Measurements from ENCODE around the gene ARF1.
"Not testable (repeated sequence)": the region's sequence is repeated elsewhere in the genome, so short reads cannot be mapped to it uniquely, and the experiment has no call there.

The ARF1 gene

GRCh38 chr1:228102791-228103620, 20.5 kb downstream of the ARF1 start, which contains the start of gene C1orf35:
TSS of gene C1orf35 (minus strand) at chr1:228103325. CDS start at chr1:228103227, 98 bp downstream.
- DNase-seq (ENCODE audit: low read depth, low spot score), result peak; percentile 75

DNA sequence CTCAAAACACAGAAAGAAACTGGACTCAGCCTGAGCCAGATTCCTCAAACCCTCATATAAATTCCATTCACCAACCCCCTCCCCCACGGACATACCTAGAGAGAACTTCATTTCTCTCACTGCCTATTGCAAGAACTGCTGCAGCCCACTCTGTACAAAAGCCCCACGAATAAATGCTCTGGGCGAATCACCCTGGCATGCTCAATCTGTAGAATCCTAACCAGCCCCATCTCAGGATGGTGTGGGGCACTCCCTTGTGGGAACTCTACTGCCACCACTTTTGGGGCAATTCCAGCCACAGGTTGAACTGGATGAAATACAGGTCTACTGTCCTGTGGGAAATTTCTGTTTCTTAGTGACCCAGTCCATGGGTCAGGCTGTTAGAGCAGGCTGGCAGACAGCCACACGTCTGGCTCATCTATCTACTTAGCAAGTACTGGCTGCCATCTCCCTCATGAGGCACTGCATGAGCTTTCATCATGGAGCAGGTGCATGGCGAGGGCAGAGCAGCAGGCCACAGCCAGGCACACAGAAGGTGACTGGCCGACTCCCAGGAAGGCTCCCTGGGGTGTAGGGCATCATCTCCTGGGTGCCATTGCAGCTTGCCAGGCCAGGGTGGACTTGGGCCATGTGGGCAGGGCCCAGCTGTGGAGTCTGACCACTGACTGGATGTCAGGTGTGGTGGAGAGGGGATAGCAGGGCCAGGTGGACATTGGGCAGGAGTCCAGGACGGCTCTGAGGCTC, 22.2 kb downstream of the ARF1 start:
- no peak for DNase-seq (ENCODE audit: low read depth, low spot score)

DNA sequence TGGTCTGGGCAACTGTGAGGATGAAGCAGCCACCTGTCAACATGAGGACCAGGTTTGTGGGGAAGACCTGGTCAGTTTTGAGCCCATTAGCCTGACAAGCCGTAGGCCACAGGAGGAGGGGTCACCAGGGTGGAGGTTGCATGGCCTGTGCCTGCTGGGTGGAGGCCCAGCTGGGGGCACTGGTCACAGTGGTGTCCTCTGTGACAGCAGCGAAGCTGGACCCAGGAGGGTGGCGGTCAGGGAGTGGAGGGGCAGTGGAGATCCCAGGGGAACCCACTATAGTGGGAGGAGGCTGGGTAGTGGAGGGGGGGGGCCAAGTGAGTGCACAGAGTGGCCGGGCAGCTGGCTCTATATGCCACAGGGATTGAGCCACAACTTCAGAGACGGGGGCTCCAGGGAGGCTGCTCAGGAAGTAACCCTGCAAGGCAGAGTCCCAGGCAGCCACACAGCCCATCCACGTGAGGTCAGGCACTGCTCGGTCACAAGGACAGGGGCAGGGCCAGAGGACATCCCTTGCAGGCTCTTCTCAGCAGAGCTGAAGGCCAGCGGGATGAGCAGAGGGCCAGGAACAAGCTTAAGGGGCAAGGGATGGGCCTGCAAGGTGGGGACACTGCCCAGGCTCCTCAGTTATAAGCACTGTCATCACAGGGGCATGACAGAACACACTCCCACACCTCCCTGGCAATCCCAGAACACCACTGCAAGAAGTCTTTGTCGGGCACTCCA, 22.9 kb downstream of the ARF1 start:
- DNase-seq (ENCODE audit: low read depth, low spot score), result no peak

DNA sequence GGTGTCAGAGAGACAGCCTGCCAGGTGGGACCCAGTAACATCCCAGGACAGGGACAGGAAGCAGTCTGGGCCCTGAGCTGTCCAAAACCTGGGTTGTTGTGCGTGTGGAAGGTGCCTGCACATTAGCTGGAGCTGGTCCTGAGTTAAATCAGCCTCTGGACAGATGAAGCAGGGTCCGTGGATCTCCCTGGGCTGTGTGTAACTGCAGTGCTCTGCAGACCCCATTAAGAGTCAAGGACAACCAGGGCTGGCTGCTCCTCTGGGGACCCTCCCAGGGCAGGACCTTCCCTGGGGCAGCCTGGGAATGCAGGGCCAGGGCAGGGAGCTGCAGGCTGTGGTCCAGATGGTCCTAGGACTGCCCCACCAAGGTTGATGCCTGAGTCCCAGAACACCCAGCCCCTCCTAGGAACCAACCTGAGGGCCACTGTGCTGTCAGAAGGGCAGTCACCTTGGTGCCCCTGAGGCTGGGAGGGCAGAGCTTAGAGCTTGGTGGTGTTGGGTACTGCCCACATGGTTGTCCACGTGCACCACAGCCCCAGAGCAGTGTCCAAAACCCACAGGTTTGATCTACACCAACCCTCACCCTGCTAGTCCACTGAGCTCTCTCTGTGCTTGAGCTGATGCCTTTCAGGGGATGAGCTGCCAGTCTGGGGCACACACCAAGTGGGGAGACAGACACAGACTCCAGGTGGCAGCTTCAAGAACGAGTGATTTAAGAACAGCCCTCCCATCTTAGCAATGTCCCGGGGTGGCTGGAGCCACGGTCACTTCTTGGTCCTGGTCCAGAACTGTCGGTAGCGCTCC, 23.7 kb downstream of the ARF1 start:
- DNase-seq (ENCODE audit: low read depth, low spot score), result no peak

- DNase-seq (ENCODE audit: low read depth, low spot score), result no peak
Observed at GRCh38 chr1:228106800-228107054, 24.2 kb downstream of the ARF1 start.

DNA sequence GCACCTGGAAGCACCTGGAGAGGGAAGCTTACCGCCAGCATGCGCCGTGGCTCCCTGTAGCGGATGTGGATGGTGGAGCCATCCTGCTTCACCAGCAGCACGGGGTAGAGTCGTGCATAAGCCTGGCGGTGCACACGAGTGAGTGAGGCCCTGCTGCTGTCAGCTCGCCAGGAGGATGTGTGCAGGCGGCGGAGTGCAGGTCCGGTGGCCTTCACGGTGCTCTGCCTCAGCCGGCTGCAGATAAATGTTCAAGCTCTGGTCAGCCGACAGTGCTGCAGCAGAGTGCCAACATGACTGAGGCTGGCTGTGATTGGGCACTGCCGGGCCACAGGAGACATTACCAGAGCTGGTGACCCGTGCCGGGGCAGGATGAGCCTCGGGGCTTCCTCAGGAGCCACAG, 25.1 kb downstream of the ARF1 start:
- DNase-seq (ENCODE audit: low read depth, low spot score), result no peak

- DNase-seq (ENCODE audit: low read depth, low spot score), result no peak
Observed at GRCh38 chr1:228108055-228108690, 25.7 kb downstream of the ARF1 start.

DNA sequence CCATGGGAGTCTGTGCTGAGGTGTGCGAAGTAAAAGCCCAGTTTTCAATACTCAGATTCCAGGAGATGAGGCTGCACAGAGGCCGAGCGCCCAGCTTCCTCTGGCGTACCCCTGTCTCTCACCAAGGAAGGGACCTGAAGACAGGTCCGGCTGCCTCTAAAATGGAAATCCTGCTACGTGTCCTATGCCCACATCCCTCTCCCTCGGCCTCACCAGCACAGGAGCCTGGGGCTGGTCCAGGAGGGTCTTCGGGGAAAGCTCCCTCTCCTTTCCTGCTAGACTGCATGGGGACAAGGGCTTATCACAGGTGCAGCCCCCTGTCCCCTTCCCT, 26.2 kb downstream of the ARF1 start:
- no peak for DNase-seq (ENCODE audit: low read depth, low spot score)

- DNase-seq (ENCODE audit: low read depth, low spot score), result peak; percentile 56
Observed at GRCh38 chr1:228109073-228109961, 26.8 kb downstream of the ARF1 start, which contains the start of gene MRPL55. TSS of gene MRPL55 (minus strand) at chr1:228109299. CDS start at chr1:228108260, 1,039 bp downstream.

- DNase-seq (ENCODE audit: low read depth, low spot score), result no peak
Observed at GRCh38 chr1:228109962-228110488, 27.5 kb downstream of the ARF1 start.

DNA sequence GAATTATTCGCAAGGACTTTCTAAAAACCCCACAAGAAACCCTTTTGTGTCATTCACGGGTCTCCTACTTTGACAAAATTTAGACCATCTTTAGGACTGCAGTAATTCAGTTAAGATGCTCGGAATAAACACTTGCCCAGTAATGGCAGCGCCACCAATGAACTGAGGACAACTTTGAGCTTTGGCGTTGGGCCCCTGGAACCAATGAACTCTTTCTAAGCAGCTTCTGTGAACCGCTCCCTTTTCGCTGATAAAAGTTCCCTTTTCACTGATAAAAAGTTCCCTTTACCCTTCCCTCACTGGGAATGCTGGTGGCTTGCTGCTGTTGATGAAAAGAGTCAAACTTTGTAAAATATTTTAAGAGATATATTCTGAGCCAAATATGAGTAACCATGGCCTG, 28.0 kb downstream of the ARF1 start:
- DNase-seq (ENCODE audit: low read depth, low spot score), result no peak

DNA sequence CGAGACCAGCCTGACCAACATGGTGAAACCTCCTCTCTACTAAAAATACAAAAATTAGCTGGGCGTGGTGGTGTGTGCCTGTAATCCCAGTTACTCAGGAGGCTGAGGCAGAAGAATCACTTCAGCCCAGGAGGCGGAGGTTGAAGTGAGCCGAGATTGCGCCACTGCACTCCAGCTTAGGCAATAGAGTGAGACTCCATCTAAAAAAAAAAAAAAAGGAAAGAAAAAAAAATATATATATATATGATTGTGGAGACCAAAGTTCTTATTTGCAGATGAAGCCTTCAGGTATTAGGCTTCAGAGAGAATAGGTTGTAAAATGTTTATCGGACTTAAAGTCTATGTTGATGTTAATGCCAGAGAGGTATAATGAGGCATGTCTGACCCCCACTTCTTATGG, 28.8 kb downstream of the ARF1 start:
- DNase-seq (ENCODE audit: low read depth, low spot score), result not testable (repeated sequence)

- no peak for DNase-seq (ENCODE audit: low read depth, low spot score)
Observed at GRCh38 chr1:228112167-228112566, 29.7 kb downstream of the ARF1 start.

GRCh38 chr1:228112617-228113016, 30.1 kb downstream of the ARF1 start:
- DNase-seq (ENCODE audit: low read depth, low spot score), result no peak

DNA sequence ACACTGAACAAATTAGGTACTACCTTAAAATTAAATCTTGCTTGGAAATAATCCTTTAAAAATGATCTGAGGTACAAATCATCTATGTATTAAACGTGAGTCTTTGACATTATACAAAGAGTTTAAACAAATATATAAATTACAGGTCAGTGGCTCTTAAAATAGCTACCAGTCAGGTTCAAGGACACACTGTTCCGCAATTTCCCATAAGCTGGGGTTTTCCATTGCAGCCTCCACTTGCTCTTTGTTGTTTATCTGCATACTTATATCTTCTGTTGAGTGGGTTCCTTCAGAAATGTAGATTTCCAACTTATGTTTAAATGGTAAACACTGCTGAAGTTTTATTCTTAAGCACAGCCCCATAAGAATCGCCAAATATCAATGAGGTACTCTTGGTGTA, 32.3 kb downstream of the ARF1 start:
- no peak for DNase-seq (ENCODE audit: low read depth, low spot score)

DNA sequence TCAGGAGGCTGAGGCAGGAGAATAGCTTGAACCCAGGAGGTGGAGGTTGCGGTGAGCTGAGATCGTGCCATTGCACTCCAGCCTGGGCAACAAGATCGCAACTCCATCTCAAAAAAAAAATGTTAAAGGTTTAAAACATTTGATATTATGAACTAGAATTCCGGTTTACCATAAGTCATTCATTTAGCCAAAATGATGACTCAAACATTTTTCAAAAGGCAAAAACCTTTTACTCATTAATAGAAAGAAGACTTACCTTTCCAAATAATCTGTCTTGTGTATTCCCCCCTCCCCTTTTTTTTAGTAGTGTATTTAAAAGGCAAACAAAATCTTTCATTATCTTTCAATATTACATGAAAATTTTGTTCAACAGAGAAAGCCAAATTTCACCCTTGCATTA, 34.8 kb downstream of the ARF1 start:
- DNase-seq (ENCODE audit: low read depth, low spot score), result no peak

DNA sequence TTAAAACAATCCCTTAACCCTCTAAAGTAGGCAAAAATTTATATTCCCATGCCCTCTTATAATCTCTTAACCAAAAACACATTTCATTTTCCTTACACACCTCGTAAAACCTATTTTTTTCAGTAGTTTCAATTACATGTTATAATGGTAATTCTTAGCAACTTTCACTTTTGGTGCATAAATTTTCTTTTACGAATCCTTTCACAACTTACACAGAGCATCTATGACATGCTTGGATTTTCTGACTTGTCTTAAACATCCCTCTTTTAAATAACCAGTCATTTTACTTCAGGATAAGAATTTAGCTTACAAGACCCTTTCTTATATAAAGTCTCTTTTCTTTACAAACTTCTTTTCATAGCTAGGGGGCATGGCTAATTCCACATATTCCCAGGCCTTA, 35.5 kb downstream of the ARF1 start:
- no peak for DNase-seq (ENCODE audit: low read depth, low spot score)

- no peak for DNase-seq (ENCODE audit: low read depth, low spot score)
Observed at GRCh38 chr1:228120351-228120750, 37.8 kb downstream of the ARF1 start.

DNA sequence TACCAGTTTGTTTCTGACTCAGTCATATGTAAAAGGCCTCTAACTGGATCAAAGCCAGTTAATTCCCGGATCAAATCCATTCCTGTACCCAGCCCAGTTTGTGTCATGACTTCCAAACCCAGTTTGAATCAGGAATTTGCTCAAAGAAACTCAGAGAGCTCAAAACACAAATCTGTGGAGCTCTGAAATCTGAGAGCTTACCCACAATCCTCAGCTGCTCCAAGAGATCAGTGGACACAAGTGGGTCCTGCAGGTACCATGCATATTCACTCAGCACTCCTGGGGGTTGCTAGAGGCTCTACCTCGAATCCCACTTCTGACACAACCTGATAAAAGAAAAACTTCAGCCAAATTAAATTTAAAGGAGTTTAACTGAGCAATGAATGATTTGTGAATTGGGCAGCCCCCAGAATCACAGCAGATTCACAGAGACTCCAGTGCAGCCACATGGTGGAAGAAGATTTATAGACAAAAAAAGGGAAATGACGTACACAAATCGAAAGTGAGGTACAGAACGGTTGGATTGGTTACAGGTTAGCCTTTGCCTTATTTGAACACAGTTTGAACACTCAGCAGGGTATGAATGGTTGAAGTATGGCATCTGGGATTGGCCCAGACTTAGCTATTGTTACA, 38.5 kb downstream of the ARF1 start:
- DNase-seq (ENCODE audit: low read depth, low spot score), result no peak

Data from iPS DF 19.7 (cell line).